GM23338 (cell line): ENCODE results near the gene DGKG. TPM values are rescaled to one million over a fixed set of nuclear protein-coding genes. Genes with fewer than 3 reads are reported as not detected.

Source experiments
- ATAC-seq: fragments of 200-7000 bp; cut with Tn5 transposase; 3 replicates; pipeline ENCODE4 v1.9.1; 2020
- DNase-seq: peaks from one replicate; pipeline ENCODE4 v3.0.0-alpha.2; 2015; ENCODE audit warnings: low spot score
- H2AFZ ChIP-seq: fragments of 200-600 bp; sonication (generic); 2 replicates; pipeline ENCODE4 v1.8.0; 2016; ENCODE audit warnings: antibody characterized with exemption, mild to moderate bottlenecking, moderate library complexity
- H3F3A ChIP-seq: fragments of 200-600 bp; sonication (generic); replicated peaks from 2 replicates; pipeline ENCODE4 v1.8.0; 2017; ENCODE audit warnings: antibody characterized with exemption, mixed run types, low read depth
- H3K27ac ChIP-seq: fragments of 200-600 bp; sonication (generic); 2 replicates; pipeline ENCODE4 v1.6.1; 2016; ENCODE audit warnings: low read depth
- H3K27me3 ChIP-seq: fragments of 200-600 bp; sonication (generic); 2 replicates; pipeline ENCODE4 v1.8.0; 2016; ENCODE audit warnings: mild to moderate bottlenecking, mixed run types, moderate library complexity; ENCODE audit not compliant: insufficient read depth
- H3K36me3 ChIP-seq: fragments of 200-600 bp; sonication (generic); 2 replicates; pipeline ENCODE4 v1.8.0; 2016; ENCODE audit warnings: mild to moderate bottlenecking; ENCODE audit not compliant: insufficient read depth
- H3K4me1 ChIP-seq: fragments of 200-600 bp; sonication (generic); 2 replicates; pipeline ENCODE4 v1.8.0; 2016; ENCODE audit warnings: mild to moderate bottlenecking, moderate library complexity; ENCODE audit not compliant: insufficient read depth
- H3K4me2 ChIP-seq: fragments of 200-600 bp; sonication (generic); 2 replicates; pipeline ENCODE4 v1.7.1; 2017; ENCODE audit warnings: mixed run types
- H3K4me3 ChIP-seq: fragments of 200-600 bp; sonication (generic); 2 replicates; pipeline ENCODE4 v1.6.1; 2016; ENCODE audit warnings: mixed run types
- H3K79me2 ChIP-seq: fragments of 200-600 bp; sonication (generic); replicated peaks from 2 replicates; pipeline ENCODE4 v1.8.0; 2017; ENCODE audit warnings: mild to moderate bottlenecking; ENCODE audit not compliant: insufficient read depth
- H3K9me2 ChIP-seq: fragments of 200-600 bp; sonication (generic); 2 replicates; pipeline ENCODE4 v1.8.0; 2017; ENCODE audit not compliant: insufficient read depth
- H4K20me1 ChIP-seq: fragments of 200-600 bp; sonication (generic); replicated peaks from 2 replicates; pipeline ENCODE4 v1.8.0; 2017; ENCODE audit warnings: mild to moderate bottlenecking; ENCODE audit not compliant: insufficient read depth
- H3K27ac Mint-ChIP-seq: 2 replicates; pipeline ENCODE4 v1.8.0; 2020; ENCODE audit warnings: inconsistent platforms, mild to moderate bottlenecking, moderate library complexity, mixed read lengths
- H3K27me3 Mint-ChIP-seq: 3 replicates; pipeline ENCODE4 v1.8.0; 2022; ENCODE audit warnings: low read depth, mild to moderate bottlenecking, moderate library complexity, mixed read lengths, inconsistent platforms; ENCODE audit not compliant: insufficient read depth, poor library complexity
- H3K36me3 Mint-ChIP-seq: 3 replicates; pipeline ENCODE4 v1.8.0; 2021; ENCODE audit warnings: low read depth, mild to moderate bottlenecking, inconsistent platforms, moderate library complexity, mixed read lengths
- H3K4me1 Mint-ChIP-seq: 3 replicates; pipeline ENCODE4 v1.8.0; 2020; ENCODE audit warnings: mild to moderate bottlenecking, inconsistent platforms, mixed read lengths
- H3K4me3 Mint-ChIP-seq: 3 replicates; pipeline ENCODE4 v1.8.0; 2021; ENCODE audit warnings: moderate library complexity, mild to moderate bottlenecking, inconsistent platforms, mixed read lengths
- H3K9me3 Mint-ChIP-seq: 3 replicates; pipeline ENCODE4 v1.8.0; 2020; ENCODE audit warnings: moderate library complexity, mild to moderate bottlenecking, inconsistent platforms, mixed read lengths
- ETS1 ChIP-seq: IDR thresholded peaks from 2 replicates; pipeline ENCODE4 v1.6.1; 2016; ENCODE audit warnings: antibody characterized with exemption
- EZH2phosphoT487 ChIP-seq: fragments of 200-600 bp; sonication (generic); IDR thresholded peaks from one replicate; pipeline ENCODE4 v1.8.1; 2018; ENCODE audit warnings: antibody characterized with exemption; ENCODE audit not compliant: unreplicated experiment
- JUNB ChIP-seq: IDR thresholded peaks from one replicate; pipeline ENCODE4 v1.6.1; 2016; ENCODE audit warnings: antibody characterized with exemption; ENCODE audit not compliant: unreplicated experiment
- STAT1 ChIP-seq: IDR thresholded peaks from one replicate; pipeline ENCODE4 v1.6.1; 2016; ENCODE audit warnings: antibody characterized with exemption; ENCODE audit not compliant: unreplicated experiment
- ZNF114 ChIP-seq: fragments of 250-450 bp; sonication (Bioruptor Pico); IDR thresholded peaks from 2 replicates; pipeline ENCODE4 v1.5.0; 2020; ENCODE audit warnings: mild to moderate bottlenecking, moderate library complexity
- polyA plus RNA-seq: library from polyadenylated mRNA; unstranded; fragments of >200 nt; fragmentation: Nextera tagmentation; extraction: Ambion mirVana; gene quantifications from 2 replicates; pipeline ENCODE4 v1.2.1, GENCODE V29; 2016
- total RNA-seq: library from RNA; depleted of rRNA; stranded (reverse); fragments of >200 nt; shearing (Covaris generic); gene quantifications from 2 replicates; pipeline ENCODE4 v1.2.3, GENCODE V29; 2014
- TF ChIP-seq, protein P1 (sequence below): fragments of 250-450 bp; sonication (Bioruptor Pico); IDR thresholded peaks from 2 replicates; pipeline ENCODE4 v1.5.0; 2020; ENCODE audit warnings: mild to moderate bottlenecking, moderate library complexity

DGKG gene
- total and polyA plus RNA-seq, 2 experiments from 2014 or later = 0.14 to 0.31 TPM

DNA sequence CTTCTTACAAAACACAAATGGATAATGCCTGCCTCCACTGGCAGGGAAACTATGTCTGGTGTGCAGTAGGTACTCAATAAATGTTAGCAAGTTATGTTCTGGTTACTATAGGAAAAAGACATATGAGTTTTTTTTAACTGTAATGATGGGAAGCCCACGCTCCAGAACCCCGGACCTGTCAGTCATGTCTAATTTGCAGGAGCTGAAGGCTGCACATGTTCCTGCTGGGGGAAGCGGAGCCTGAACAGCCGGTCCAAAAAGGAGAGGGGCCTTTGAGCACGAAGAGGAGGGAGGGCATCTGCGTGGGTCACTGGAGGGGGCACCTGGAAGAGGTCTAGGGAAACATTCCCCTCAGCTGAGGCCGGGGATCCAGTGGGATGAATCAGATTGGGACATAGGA, 113.2 kb downstream of the DGKG start (continued):
- TF ChIP-seq, protein P1, sequence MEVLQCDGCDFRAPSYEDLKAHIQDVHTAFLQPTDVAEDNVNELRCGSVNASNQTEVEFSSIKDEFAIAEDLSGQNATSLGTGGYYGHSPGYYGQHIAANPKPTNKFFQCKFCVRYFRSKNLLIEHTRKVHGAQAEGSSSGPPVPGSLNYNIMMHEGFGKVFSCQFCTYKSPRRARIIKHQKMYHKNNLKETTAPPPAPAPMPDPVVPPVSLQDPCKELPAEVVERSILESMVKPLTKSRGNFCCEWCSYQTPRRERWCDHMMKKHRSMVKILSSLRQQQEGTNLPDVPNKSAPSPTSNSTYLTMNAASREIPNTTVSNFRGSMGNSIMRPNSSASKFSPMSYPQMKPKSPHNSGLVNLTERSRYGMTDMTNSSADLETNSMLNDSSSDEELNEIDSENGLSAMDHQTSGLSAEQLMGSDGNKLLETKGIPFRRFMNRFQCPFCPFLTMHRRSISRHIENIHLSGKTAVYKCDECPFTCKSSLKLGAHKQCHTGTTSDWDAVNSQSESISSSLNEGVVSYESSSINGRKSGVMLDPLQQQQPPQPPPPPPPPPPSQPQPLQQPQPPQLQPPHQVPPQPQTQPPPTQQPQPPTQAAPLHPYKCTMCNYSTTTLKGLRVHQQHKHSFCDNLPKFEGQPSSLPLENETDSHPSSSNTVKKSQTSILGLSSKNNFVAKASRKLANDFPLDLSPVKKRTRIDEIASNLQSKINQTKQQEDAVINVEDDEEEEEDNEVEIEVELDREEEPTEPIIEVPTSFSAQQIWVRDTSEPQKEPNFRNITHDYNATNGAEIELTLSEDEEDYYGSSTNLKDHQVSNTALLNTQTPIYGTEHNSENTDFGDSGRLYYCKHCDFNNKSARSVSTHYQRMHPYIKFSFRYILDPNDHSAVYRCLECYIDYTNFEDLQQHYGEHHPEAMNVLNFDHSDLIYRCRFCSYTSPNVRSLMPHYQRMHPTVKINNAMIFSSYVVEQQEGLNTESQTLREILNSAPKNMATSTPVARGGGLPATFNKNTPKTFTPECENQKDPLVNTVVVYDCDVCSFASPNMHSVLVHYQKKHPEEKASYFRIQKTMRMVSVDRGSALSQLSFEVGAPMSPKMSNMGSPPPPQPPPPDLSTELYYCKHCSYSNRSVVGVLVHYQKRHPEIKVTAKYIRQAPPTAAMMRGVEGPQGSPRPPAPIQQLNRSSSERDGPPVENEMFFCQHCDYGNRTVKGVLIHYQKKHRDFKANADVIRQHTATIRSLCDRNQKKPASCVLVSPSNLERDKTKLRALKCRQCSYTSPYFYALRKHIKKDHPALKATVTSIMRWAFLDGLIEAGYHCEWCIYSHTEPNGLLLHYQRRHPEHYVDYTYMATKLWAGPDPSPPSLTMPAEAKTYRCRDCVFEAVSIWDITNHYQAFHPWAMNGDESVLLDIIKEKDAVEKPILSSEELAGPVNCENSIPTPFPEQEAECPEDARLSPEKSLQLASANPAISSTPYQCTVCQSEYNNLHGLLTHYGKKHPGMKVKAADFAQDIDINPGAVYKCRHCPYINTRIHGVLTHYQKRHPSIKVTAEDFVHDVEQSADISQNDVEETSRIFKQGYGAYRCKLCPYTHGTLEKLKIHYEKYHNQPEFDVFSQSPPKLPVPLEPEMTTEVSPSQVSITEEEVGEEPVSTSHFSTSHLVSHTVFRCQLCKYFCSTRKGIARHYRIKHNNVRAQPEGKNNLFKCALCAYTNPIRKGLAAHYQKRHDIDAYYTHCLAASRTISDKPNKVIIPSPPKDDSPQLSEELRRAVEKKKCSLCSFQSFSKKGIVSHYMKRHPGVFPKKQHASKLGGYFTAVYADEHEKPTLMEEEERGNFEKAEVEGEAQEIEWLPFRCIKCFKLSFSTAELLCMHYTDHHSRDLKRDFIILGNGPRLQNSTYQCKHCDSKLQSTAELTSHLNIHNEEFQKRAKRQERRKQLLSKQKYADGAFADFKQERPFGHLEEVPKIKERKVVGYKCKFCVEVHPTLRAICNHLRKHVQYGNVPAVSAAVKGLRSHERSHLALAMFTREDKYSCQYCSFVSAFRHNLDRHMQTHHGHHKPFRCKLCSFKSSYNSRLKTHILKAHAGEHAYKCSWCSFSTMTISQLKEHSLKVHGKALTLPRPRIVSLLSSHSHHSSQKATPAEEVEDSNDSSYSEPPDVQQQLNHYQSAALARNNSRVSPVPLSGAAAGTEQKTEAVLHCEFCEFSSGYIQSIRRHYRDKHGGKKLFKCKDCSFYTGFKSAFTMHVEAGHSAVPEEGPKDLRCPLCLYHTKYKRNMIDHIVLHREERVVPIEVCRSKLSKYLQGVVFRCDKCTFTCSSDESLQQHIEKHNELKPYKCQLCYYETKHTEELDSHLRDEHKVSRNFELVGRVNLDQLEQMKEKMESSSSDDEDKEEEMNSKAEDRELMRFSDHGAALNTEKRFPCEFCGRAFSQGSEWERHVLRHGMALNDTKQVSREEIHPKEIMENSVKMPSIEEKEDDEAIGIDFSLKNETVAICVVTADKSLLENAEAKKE (CRISPR knock-in tag) = no peak

GRCh38 chr3:186247821-186248814, 113.9 kb downstream of the DGKG start:
- Histone ChIP-seq H2AFZ (0 out of 2 replicates have a peak overlapping the region, but pooled peaks have one; percentile 47), H4K20me1 (no peaks in the 10 kb centered on the region), H3K79me2 (no peaks in the 10 kb centered on the region), H3K4me3 (no peak overlapping the region), H3K27ac (no peak overlapping the region), H3K4me2 (no peak overlapping the region), H3K36me3 (no peaks in the 10 kb centered on the region), H3K4me1 (no peaks in the 10 kb centered on the region), H3F3A (no peaks in the 10 kb centered on the region), H3K9me2 (no peaks in the 10 kb centered on the region; the same call in 1 of the 2 replicates), H3K27me3 (no peaks in the 10 kb centered on the region)
- DNase-seq = no peak
- no peak overlapping the region for H3K4me3 Mint-ChIP-seq
- no peaks in the 10 kb centered on the region for H3K9me3 Mint-ChIP-seq
- peaks cover 2% of the 10 kb centered on the region for H3K27me3 Mint-ChIP-seq
- no peaks in the 10 kb centered on the region for H3K36me3 Mint-ChIP-seq
- ATAC-seq = no peak
- H3K4me1 Mint-ChIP-seq = peaks cover 6% of the 10 kb centered on the region; the same call in 2 of the 3 replicates
- H3K27ac Mint-ChIP-seq = no peak overlapping the region
- TF ChIP-seq ETS1 (no peak), EZH2phosphoT487 (no peak), STAT1 (no peak), JUNB (no peak), ZNF114 (CRISPR knock-in tag) (no peak)
- TF ChIP-seq, protein P1 (CRISPR knock-in tag) = no peak
